HG02571 (cell line): ENCODE measurements around the gene LORICRIN.
A peak's percentile ranks its signal among the peaks of the same experiment; 100 is the strongest.

ENCODE experiments used
- ATAC-seq: cut with Tn5 transposase; IDR thresholded peaks from one replicate; pipeline ENCODE4 v1.9.1; 2021; ENCODE audit warnings: mild to moderate bottlenecking, moderate library complexity; ENCODE audit not compliant: unreplicated experiment

The LORICRIN gene

GRCh38 chr1:153248176-153248879 is 11.2 kb upstream of the LORICRIN start:
- ATAC-seq: no peak

GRCh38 chr1:153250166-153250565 is 9.3 kb upstream of the LORICRIN start:
- no peak for ATAC-seq

- ATAC-seq: no peak
These were observed 8.4 kb upstream of the LORICRIN start for GRCh38 chr1:153251087-153251486.

- no peak for ATAC-seq
These were observed 7.9 kb upstream of the LORICRIN start for GRCh38 chr1:153251562-153251961.

GRCh38 chr1:153251988-153252387 is 7.5 kb upstream of the LORICRIN start:
- no peak for ATAC-seq

GRCh38 chr1:153253076-153253475 is 6.4 kb upstream of the LORICRIN start:
- no peak for ATAC-seq

- ATAC-seq: no peak
These were observed 5.8 kb upstream of the LORICRIN start for GRCh38 chr1:153253693-153254092.

- no peak for ATAC-seq
These were observed 1.2 kb downstream of the LORICRIN start for GRCh38 chr1:153260585-153261280.

- no peak for ATAC-seq
These were observed 2.0 kb downstream of the LORICRIN start for GRCh38 chr1:153261281-153262069.

GRCh38 chr1:153262070-153262366 is 2.5 kb downstream of the LORICRIN start:
- no peak for ATAC-seq

- ATAC-seq: no peak
These were observed 3.1 kb downstream of the LORICRIN start for GRCh38 chr1:153262462-153263157.

- ATAC-seq: no peak
These were observed 6.0 kb downstream of the LORICRIN start for GRCh38 chr1:153265457-153265856.

- no peak for ATAC-seq
These were observed 12.2 kb downstream of the LORICRIN start for GRCh38 chr1:153271711-153272110.

- ATAC-seq: no peak
These were observed 12.7 kb downstream of the LORICRIN start for GRCh38 chr1:153272186-153272585.

- ATAC-seq: peak; percentile 72
These were observed 18.4 kb downstream of the LORICRIN start for GRCh38 chr1:153277852-153278251.

GRCh38 chr1:153288634-153289275 is 29.3 kb downstream of the LORICRIN start:
- no peak for ATAC-seq

GRCh38 chr1:153291514-153291913 is 32.0 kb downstream of the LORICRIN start:
- ATAC-seq: no peak

- ATAC-seq: no peak
These were observed 32.7 kb downstream of the LORICRIN start for GRCh38 chr1:153292185-153292584.

- ATAC-seq: no peak
These were observed 33.4 kb downstream of the LORICRIN start for GRCh38 chr1:153292740-153293479.

GRCh38 chr1:153293480-153293775 is 33.9 kb downstream of the LORICRIN start:
- no peak for ATAC-seq
